GM18507 (cell line): Measurements from ENCODE around the gene BCL2A1.

ENCODE experiments used
- DNase-seq: peaks from one replicate; pipeline ENCODE4 v3.0.0; 2011; ENCODE audit warnings: low read depth; ENCODE audit not compliant: insufficient read length; ENCODE audit errors: extremely low spot score
- FAIRE-seq: peaks from 2 replicates; lab custom pipeline; 2011; peaks lifted over from hg19 to GRCh38; lab: Jason Lieb, UNC

Gene BCL2A1

DNA sequence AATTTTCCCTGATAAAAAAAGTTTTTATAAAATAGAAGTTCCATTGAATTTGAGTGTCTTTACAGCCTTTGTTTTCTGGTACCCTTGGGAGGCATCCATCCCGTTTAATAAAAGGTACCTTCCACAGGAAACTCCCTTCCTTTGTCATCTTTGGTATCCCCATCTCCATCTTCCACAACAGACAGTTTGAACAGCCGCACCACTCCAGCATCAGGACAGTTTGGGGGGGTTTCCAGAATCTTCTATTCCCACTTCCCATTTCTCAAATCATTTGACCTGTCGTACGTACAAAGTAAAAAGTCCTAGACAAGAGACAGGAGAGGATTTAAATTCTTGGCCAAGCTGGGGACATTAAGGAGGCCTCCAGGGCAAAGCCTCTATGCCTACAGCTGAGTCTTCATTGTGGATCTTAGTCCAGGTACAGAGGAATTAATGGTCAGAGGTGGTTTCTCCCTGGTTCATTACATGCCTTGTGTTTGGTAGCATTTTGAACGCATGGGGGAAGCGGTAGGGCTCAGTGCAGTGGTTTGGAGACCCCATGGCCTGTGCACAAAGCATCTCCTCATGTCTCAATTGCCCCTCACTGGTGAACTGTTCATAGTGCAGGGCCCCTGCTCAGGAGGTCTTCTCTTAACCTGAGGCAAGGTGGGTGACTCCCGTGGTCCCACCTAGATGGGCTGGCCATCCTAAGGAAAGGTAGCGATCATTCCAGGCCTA is 19.4 kb upstream of the BCL2A1 start:
- FAIRE-seq, result no peak
- no peak for DNase-seq

DNA sequence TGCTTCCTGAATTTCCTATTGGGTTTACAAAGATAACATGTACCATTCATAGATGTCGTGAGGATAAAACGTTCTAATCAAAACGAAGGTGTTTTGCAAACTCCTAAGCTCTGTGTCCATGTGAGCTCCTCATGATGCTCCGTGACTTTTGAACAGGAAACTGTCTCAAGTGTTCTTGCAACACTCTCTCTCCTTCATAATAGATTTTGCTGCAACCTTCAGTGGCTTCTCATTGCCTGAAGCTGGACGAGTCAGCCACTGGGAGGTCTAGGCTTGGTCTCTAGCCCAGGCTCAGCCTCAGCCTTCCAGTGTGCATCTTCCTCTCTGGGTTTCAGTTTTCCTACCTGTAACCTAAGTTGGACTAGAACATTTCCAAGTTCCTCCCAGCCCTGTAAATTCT is 18.7 kb upstream of the BCL2A1 start:
- no peak for DNase-seq
- no peak for FAIRE-seq

DNA sequence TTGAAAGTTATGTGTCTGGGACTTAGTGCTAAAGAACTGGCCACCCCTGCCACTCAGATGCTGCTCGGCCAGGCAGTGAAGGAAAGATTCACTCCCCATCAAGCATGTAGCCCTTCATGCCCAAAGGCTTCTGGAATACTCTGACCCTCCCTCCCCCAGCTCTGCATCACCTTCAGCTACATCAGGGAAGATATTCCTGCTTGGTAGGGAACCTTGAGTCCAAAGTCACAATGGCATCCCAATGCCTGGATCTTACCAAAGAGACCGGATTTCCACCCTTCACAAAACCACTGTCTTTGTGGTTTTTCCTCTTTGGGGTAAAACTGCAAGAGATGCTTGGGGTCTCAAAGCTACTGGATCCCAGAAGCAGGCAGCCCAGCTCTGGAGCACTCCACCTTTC is 18.2 kb upstream of the BCL2A1 start:
- FAIRE-seq, result no peak
- no peak for DNase-seq

DNA sequence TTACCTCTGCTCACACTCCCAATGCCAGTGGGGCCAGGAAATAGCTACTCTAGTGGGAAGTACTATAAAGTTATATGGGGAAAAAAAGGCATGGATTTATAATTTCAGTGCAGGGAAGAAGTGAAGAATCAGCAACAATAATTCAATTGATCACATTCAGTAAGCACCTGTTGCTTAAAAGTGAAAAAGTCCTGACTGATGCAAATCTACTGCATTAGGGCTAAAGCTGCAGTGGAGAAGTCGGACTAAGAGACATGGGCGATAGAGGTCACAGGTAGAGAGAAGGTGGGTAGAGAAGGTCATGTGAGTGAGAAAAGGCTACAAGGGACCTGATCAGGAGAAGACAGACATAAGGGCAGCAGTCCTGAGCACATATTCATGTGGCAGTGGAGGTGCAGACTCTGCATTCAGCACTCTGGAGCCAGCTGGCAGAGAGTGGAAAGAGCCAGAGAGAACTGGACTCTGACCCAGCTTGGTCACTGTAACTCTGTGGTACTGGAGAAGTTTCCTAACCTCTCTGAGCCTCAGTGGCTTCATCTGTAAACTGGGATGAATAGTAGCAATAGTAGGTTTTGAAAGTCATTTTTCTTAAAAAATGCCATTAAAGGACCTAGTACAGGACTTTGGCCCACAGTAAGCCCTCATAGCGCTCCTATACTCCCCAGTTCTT is 17.6 kb upstream of the BCL2A1 start:
- FAIRE-seq (no peak), DNase-seq (no peak)

DNA sequence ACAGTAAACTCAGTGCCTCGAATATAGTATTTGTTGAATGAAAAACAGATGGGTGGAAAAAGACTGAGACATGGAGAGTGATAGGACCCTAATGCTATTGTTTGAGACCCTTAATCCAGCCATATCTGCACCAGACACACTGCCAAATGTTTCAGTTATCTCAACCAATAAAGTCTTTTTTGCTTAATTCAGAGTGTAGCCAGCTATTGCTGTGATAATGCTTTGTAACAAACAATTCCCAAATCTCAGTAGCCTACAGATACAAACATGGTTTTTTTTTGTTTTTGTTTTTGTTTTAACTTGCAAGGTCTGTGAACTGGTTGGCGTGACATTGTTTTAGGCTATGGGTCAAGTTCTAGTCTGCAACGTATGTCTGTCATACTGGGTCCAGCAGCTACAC is 17.0 kb upstream of the BCL2A1 start:
- FAIRE-seq, result no peak
- no peak for DNase-seq

DNA sequence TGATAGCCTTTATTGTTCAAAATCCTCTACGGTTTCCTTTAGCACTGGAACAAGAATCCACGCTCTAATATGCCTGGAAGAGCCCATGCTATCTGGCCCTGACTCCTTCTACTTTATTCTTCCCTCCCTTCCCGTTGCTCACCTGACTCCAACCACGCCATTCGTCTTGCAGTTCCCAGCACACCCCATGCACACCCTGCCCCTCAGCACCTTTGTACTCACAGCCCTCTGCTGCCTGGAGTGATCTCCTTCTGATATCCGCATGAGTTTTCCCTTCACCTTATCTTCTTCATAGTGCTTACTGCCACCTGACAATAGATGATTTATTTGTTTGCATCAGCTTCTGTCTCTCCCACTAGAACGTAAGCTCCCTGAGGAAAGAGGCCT is 16.6 kb upstream of the BCL2A1 start:
- FAIRE-seq, result no peak

DNA sequence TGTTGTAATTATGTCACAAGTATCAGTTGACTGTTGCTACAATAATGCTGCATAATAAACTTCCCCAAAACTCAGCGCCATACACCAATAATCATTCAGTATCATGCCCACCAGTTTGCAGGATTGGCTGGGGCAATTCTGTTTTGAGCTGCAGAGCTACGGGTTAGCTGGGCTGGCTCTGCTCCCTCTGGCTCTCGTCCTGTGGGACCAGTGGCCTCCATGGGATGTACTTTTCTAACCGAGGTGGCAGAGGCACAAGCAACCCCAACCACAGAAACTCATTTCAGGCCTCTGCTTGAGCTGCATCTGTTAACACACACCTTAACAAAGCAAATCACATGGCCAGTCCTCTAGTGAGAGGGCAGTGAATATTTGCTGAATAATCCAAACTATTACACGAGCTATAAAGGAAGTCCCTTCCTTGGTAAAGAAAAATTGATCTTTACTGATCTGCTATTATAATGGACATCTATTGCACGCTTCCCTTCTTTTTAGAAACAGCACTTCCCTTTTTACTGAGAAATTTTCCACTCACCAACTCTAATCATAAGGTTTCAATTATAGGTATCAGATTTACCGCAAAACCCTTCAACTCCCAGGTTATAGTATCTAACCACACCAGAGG is 10.9 kb upstream of the BCL2A1 start:
- FAIRE-seq, result peak; percentile 80
- no peak for DNase-seq

More for the DNA sequence above, 16.6 kb upstream of the BCL2A1 start:
- DNase-seq, result no peak

DNA sequence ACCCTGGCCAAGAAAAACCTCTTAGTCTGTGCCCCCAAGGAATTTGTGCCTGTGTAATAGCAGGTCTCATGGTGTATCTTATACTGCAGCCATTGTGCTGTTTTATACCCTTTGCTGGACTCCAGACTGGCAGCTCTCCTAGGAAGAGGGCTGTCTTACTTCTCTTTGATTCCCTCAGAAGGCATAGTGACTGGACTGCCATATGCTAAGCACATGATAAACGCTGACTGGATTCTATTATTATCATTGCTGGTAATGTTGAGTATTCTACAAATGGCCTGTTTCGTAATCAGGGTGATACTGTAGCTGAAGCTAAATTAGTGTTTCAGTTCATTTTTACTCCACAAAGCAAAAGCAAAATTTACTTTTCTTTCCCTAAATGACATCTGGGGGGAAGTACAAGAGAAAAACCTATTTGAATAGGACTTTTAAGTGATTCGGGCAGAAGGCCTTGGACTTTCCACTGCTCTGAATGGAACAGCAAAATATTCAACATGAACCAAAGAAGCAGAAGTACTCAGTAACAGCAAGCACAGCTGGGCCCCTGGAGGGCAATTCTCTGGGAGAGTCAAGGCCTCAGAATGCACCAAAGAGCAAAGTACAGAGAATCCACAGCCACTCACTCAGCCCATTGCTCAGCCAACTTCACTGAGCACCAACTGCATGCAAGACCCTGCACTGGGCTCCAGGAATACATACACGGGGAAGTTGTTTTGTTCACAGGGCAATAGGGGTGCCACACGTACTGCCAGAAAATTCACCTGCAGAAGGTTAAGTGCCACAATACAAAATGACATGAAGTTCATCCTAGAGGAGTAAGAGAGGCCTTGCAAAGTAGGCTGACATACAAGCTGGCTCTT is 7.9 kb upstream of the BCL2A1 start:
- DNase-seq (no peak), FAIRE-seq (peak; percentile 88)

DNA sequence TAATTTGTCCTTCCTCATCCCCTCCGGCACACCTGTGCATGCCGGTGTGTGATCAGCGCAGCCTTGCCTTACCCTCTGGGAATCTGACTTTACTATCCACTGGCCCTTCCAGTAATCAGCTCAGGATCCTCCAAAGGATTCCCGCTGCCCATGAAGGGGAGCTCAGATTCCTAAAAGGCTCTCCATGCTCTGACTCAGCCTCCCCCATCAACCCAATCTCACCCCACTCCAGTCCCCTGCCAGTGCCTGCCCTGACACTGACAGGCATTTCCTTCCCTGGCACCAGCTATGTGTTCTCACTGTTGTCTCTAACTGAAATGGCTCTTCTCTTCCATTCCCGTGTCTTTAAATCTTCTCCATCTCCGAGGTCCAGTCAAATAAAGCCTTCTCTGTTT is 7.3 kb upstream of the BCL2A1 start:
- no peak for FAIRE-seq

DNA sequence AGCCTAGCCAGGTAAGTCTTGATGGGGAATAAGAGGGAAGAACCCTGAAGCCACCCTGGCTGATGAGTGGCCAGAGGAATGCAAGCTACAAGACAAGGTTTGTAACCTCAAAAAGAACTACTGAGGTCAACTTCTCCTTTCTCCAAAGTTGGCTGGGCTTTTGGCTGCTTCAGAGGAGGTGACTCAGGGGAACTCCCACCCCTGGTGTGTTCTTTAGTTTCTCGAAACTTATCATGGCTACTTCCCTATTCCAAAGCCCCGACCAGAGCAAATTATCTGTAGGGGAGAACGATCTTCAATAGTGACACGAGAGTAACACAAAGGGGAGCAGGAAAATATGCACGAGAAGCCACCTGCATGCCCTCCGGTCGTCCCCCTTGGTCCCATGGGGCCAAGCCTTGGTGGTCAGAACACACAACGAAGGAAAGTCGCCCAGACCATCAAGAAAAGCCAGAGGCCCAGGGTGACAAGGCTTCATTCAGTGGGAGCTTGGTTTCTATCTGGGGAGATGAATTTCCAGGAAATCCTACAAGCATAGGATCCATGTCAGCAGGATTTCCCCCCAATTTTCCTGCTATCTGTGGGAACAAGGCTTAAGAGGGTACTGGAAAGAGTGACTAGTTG is 6.5 kb upstream of the BCL2A1 start:
- no peak for DNase-seq
- FAIRE-seq, result peak; percentile 89

More for the DNA sequence above, 7.3 kb upstream of the BCL2A1 start:
- no peak for DNase-seq

DNA sequence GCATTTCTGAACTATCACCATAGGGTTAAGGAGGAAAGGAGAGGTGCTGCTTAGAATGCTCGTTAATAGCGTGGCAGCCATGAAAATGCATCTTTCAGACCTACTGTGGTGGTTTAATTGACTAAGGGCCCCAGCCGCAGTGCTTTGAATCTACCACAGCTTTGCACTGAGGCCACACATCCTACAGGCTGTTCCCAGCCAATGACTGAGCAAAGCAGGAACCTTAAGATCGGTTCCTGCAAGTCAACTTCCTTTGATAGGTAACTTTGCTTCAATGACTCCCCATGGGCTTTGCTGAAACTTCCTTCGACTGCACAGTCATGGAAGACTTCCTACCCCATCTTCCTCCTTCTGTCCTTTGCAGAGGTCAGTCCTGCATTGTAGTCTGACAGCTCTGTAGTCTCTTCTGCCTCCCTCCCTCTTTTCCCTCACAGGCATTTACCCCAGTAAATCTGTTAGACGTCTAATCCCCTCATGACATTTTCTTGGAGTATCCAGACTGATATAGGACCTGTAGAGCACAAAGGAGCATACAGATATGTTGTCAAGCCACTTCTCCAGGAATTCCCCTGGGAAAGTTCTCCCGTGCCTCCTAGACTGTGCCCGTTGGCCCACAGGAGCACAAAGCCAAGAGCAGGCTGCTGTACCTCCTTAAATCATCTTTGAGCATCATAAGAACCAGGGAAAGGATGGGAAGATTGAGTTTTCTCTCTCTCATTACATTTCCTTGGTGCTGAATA is 2.6 kb upstream of the BCL2A1 start:
- FAIRE-seq (peak; percentile 66), DNase-seq (no peak)

DNA sequence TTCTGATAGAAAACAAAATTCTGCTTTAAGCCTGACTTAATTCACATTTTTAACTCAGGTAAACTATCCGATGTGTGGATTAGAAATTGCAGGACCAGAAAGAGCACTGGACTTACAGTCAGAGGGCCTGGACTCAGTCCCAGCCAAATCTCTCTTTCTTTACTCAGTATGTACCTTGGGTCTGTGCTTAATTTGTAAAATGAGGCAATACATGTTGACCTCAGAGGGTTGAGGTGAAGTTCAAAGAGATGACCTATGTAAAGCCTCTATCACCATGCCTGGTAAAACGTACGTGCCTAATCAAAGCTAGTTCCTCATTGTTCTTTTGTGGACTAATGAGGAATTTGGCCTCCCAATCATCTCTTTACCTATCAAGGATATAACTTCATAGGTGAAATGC is 1.9 kb upstream of the BCL2A1 start:
- FAIRE-seq (no peak), DNase-seq (no peak)

DNA sequence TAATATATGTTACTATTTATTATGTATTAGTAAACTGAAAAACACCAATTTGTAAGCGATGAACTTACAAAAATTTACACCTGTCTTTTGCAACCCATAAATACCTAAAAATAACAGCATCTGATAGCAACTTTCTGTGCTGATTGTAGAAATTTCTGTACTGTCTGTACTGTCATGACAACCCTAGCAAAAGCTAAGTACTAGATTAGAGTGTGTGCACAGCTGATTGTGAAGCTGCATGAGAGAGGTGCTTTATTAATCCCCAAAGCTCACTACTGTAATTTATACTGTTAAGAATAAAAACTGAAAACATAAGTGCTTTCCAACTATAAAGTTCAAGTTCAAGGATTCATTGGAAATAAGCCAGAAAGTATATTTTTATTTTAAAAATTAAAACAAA is 815 bp downstream of the BCL2A1 start:
- FAIRE-seq (no peak), DNase-seq (no peak)

DNA sequence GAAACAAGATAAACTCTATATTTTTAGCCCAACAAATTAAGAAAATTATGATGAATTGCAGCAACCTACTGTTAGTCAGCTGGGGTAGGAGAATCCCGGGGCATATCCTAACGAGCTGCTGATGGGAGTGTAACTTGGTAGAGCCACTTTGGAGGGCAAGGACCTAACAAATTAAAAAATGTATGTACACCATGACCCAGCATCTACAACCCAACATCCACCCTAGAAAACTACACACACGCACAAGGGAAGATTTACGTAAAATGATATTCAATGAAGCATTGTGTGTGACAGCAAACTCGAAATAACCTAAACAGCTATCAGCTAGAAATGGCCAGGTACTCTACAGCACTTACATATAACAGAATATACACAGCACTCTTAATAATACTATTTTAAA is 1.9 kb downstream of the BCL2A1 start:
- DNase-seq, result no peak
- FAIRE-seq, result peak; percentile 60

DNA sequence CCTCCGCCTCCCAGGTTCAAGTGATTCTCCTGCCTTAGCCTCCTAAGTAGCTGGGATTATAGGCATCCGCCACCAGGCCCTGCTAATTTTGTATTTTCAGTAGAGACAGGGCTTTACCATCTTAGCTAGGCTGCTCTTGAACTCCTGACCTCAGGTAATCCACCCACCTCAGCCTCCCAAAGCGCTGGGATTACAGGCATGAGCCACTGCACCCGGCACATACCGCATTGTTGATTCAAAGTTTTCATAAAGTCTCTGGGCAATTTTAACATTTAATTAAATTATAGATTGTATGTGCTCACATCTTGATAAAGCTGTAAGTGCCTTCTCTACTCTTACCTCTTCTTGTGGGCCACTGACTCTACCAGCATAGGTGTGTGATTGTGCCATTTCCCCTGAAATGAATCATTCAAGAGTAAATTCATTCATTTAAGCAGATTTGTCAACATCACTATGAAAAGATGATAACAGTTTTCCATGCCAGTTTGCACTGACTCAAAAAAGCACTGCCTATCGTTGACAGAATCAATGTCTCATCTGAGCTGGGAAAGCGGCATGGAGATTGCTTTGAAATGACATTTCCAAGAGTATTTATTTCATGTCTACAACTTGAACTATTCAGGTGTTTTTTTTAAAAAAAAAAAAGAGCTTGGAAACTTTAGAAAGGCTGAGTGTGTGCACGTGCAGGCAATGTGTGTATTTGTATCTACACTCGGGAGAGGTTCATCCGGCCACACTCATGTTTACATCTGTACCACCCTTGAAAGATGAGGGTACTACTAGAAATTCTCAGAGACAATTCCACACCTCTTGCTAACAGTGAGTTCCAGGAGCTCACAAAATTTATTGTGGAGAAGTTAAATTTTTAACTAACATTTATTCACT is 3.5 kb downstream of the BCL2A1 start:
- no peak for DNase-seq
- FAIRE-seq, result peak; percentile 53

DNA sequence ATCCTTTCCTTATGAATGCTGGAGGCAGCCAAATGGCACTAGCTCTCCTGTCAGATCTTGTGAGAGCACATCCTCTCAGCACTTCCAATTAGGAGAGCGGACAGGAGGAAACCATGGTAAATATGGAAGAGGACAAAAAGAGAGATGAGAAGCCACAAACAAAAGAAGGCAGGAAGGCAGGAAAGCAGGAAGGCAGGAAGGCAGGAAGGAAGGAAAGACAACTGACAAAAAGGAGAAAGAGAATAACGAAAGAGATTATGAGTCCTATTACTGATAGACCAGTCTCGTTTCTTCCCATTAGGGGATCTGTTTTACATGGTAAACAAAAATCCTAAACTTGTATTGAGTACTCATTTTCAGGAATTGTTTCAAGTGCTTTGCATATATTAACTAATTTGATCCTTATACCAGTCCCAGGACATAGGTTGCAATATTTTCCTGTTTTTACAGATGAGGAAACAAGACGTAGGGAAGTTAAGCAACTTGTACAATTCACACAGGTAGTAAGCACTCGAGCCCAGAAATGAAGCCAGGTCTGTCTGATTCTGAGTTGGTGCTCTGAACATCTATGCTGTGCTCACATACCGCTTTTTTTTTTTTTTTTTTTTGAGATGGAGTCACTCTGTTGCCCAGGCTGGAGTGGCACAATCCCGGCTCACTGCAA is 4.2 kb downstream of the BCL2A1 start:
- no peak for FAIRE-seq
- no peak for DNase-seq

DNA sequence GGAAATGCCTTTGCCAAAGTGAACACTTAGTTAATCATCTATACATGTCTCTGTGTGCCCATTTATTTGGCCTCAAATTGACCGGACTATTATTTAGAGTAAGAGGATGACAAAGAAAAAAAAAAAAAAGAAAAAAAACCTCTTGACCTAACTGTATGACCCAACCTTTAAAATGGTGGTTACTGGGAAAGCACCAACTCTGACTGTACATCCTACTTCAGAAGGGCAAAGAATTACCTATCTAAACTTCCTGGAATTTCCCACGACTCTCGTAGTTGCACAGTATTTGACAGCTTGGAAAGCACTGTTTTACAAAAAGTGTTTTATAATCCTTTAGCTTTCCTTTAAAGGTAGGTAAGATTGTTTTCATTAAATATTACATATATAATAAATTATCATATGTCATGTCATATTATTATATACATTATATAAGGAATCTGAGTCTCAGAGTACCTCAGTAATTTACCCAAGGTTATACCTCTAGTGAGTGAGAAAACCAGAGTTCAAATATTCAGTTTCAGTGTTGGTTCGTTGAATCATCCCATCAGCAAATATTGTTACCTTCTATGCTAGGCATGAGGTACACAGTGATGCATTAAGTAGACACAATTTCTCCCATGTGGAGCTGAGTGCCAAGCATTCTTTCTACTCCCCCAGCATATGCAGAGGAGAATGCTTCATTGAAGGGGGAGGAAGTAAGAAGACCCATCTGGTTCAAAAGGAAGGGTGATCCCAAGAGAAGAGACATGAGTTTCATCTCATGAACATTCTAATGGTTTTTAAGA is 5.0 kb downstream of the BCL2A1 start:
- DNase-seq, result no peak
- peak; percentile 83 for FAIRE-seq
